Hepatocyte (in vitro differentiated cells): ENCODE results near the gene CCDC28A. TPM values are rescaled to one million over a fixed set of nuclear protein-coding genes. Genes with fewer than 3 reads are reported as not detected.

Experiments
- DNase-seq: peaks from one replicate; pipeline ENCODE4 v3.0.0-alpha.2; 2016; ENCODE audit warnings: low spot score
- H2AFZ ChIP-seq: fragments of 200-600 bp; sonication (generic); 2 replicates; pipeline ENCODE4 v1.6.0; 2016; ENCODE audit warnings: antibody characterized with exemption, mild to moderate bottlenecking
- H3K27ac ChIP-seq: fragments of 200-600 bp; sonication (generic); 2 replicates; pipeline ENCODE4 v1.5.1; 2016; ENCODE audit warnings: mild to moderate bottlenecking
- H3K27me3 ChIP-seq: fragments of 200-600 bp; sonication (generic); 2 replicates; pipeline ENCODE4 v1.6.1; 2016
- H3K36me3 ChIP-seq: fragments of 200-600 bp; sonication (generic); replicated peaks from 2 replicates; pipeline ENCODE4 v1.5.1; 2016; ENCODE audit warnings: low read depth; ENCODE audit not compliant: insufficient read depth
- H3K4me1 ChIP-seq: fragments of 200-600 bp; sonication (generic); 2 replicates; pipeline ENCODE4 v1.5.1; 2016; ENCODE audit warnings: mild to moderate bottlenecking, moderate library complexity; ENCODE audit not compliant: insufficient read depth
- H3K4me2 ChIP-seq: fragments of 200-600 bp; sonication (generic); 2 replicates; pipeline ENCODE4 v1.6.0; 2016
- H3K4me3 ChIP-seq: fragments of 200-600 bp; sonication (generic); 2 replicates; pipeline ENCODE4 v1.5.1; 2016; ENCODE audit warnings: mild to moderate bottlenecking
- H3K79me2 ChIP-seq: fragments of 200-600 bp; sonication (generic); 2 replicates; pipeline ENCODE4 v1.6.0; 2017; ENCODE audit warnings: mild to moderate bottlenecking
- H3K9me2 ChIP-seq: fragments of 200-600 bp; sonication (generic); replicated peaks from 2 replicates; pipeline ENCODE4 v1.6.0; 2017; ENCODE audit warnings: mild to moderate bottlenecking; ENCODE audit not compliant: insufficient read depth
- H3K9me3 ChIP-seq: fragments of 200-600 bp; sonication (generic); 2 replicates; pipeline ENCODE4 v1.5.1; 2016; ENCODE audit warnings: low read depth, mild to moderate bottlenecking
- H4K20me1 ChIP-seq: fragments of 200-600 bp; sonication (generic); 2 replicates; pipeline ENCODE4 v1.6.0; 2016; ENCODE audit warnings: mild to moderate bottlenecking; ENCODE audit not compliant: insufficient read depth, poor library complexity, severe bottlenecking
- CTCF ChIP-seq: fragments of 200-600 bp; sonication (generic); IDR thresholded peaks from 2 replicates; pipeline ENCODE4 v1.5.1; 2016; ENCODE audit warnings: antibody characterized with exemption, mild to moderate bottlenecking; ENCODE audit not compliant: poor library complexity
- EZH2 ChIP-seq: fragments of 200-600 bp; sonication (generic); IDR thresholded peaks from 2 replicates; pipeline ENCODE4 v1.6.1; 2016; ENCODE audit warnings: antibody characterized with exemption, mild to moderate bottlenecking, borderline replicate concordance
- EZH2phosphoT487 ChIP-seq: fragments of 200-600 bp; sonication (generic); IDR thresholded peaks from one replicate; pipeline ENCODE4 v1.6.1; 2018; ENCODE audit warnings: antibody characterized with exemption, mild to moderate bottlenecking, low read depth, moderate library complexity; ENCODE audit not compliant: unreplicated experiment, severe bottlenecking
- WGBS: methylation state at CpG from one replicate; pipeline ENCODE4 v1.1.6; 2016; ENCODE audit warnings: low lambda C conversion rate; ENCODE audit errors: missing lambda C conversion rate; 5-methylcytosine and 5-hydroxymethylcytosine counted together
- polyA plus RNA-seq: library from polyadenylated mRNA; unstranded; fragments of >200 nt; fragmentation: Nextera tagmentation; extraction: Ambion mirVana; gene quantifications from 2 replicates; pipeline ENCODE4 v1.2.1, GENCODE V29; 2016
- total RNA-seq: library from RNA; depleted of rRNA; stranded (reverse); fragments of >200 nt; gene quantifications from 2 replicates; pipeline ENCODE4 v1.2.3, GENCODE V29; 2014

CCDC28A gene
- total and polyA plus RNA-seq, 2 experiments from 2014 or later = 8.9 to 12.0 TPM

GRCh38 chr6:138832182-138832581 lies 58.6 kb downstream of the CCDC28A start:
- Histone ChIP-seq H4K20me1 (no peaks in the 10 kb centered on the region), H3K4me3 (no peak overlapping the region), H3K4me2 (no peak overlapping the region), H3K27ac (no peak overlapping the region), H3K9me2 (no peaks in the 10 kb centered on the region), H3K79me2 (no peaks in the 10 kb centered on the region), H3K27me3 (no peaks in the 10 kb centered on the region), H3K9me3 (no peaks in the 10 kb centered on the region), H2AFZ (no peak overlapping the region), H3K4me1 (no peaks in the 10 kb centered on the region), H3K36me3 (no peaks in the 10 kb centered on the region)
- no peak for TF ChIP-seq EZH2
- no peak for TF ChIP-seq EZH2phosphoT487
- no peak for TF ChIP-seq CTCF
- WGBS = 98% methylated on average over 2 of the region's 2 CpGs
- no peak for DNase-seq

- no peaks in the 10 kb centered on the region for H3K9me2 ChIP-seq
- H2AFZ ChIP-seq = no peak overlapping the region
- 79% methylated on average over 4 of the region's 4 CpGs for WGBS
- H3K27me3 ChIP-seq = no peaks in the 10 kb centered on the region
- no peaks in the 10 kb centered on the region for H4K20me1 ChIP-seq
- no peaks in the 10 kb centered on the region for H3K4me1 ChIP-seq
- no peak overlapping the region for H3K4me2 ChIP-seq
- no peak for TF ChIP-seq CTCF
- no peak for TF ChIP-seq EZH2
- TF ChIP-seq EZH2phosphoT487 = no peak
- H3K79me2 ChIP-seq = no peaks in the 10 kb centered on the region
- no peaks in the 10 kb centered on the region for H3K9me3 ChIP-seq
- no peak overlapping the region for H3K4me3 ChIP-seq
- no peaks in the 10 kb centered on the region for H3K36me3 ChIP-seq
- H3K27ac ChIP-seq = no peak overlapping the region
- no peak for DNase-seq
Measured at GRCh38 chr6:138833816-138834539, 60.4 kb downstream of the CCDC28A start.

DNA sequence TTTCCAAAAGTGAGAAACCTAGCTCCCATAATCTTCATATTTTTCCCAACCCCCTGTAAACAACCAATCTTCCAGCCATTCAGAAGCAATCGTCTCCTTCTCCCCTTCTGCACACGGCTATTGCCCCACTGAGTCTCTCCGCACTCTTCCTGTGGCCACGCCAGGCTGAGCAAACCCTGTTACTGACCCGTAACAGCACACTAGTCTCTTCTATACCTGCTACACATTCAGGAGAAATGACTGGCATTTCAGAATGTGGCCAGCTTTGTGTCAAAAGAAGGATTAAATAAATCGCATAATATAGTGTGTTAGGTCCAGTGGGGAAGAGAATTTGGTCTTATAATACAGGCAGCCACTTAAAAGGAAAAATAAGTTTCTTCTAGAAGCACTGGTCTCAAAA lies 63.7 kb downstream of the CCDC28A start:
- no peak overlapping the region for H2AFZ ChIP-seq
- no peaks in the 10 kb centered on the region for H4K20me1 ChIP-seq
- no peak overlapping the region for H3K4me2 ChIP-seq
- no peaks in the 10 kb centered on the region for H3K9me2 ChIP-seq
- TF ChIP-seq CTCF = no peak
- TF ChIP-seq EZH2phosphoT487 = no peak
- no peak for TF ChIP-seq EZH2
- DNase-seq = no peak
- no peaks in the 10 kb centered on the region for H3K27me3 ChIP-seq
- H3K36me3 ChIP-seq = no peaks in the 10 kb centered on the region
- no peaks in the 10 kb centered on the region for H3K9me3 ChIP-seq
- 90% methylated on average over 6 of the region's 6 CpGs for WGBS
- no peaks in the 10 kb centered on the region for H3K79me2 ChIP-seq
- no peak overlapping the region for H3K27ac ChIP-seq
- no peak overlapping the region for H3K4me3 ChIP-seq
- no peaks in the 10 kb centered on the region for H3K4me1 ChIP-seq

Other genes with a start within 250 kb of the CCDC28A start
- 0.16 TPM in 1 of 2 replicates, not detected in the other for gene ECT2L, start 22.3 kb downstream of the CCDC28A start, total RNA-seq
- 0.04 TPM in 1 of 2 replicates, not detected in the other for gene ECT2L, start 22.3 kb downstream of the CCDC28A start, polyA plus RNA-seq
- gene REPS1, start 214.5 kb downstream of the CCDC28A start, total RNA-seq = 39.3 and 43.1 TPM in 2 replicates
- 30.0 and 31.3 TPM in 2 replicates for gene REPS1, start 214.5 kb downstream of the CCDC28A start, polyA plus RNA-seq